Measurements from ENCODE around the gene MBD3L1. TPM values are rescaled to one million over a fixed set of nuclear protein-coding genes. Genes with fewer than 3 reads are reported as not detected.

Gene MBD3L1
- total and polyA plus RNA-seq, 2 donors (not counting 1 experiment from before 2014, with no cell fraction given), result not detected

- intact Hi-C loops (cut with micrococcal nuclease), result no loop called here
- Histone ChIP-seq H3K4me3 (ENCODE audit: control extremely low read depth in 1 of 5, extremely low read depth in 1 of 5, insufficient read depth in 1 of 5, low read depth in 2 of 5, low read length in 4 of 5) (no peak overlapping the region), H3K4me1 (ENCODE audit: control insufficient read depth in 2 of 2, insufficient read depth in 2 of 2, low read length in 2 of 2) (no peaks in the 10 kb centered on the region), H3K79me2 (ENCODE audit: control insufficient read depth, insufficient read depth, low read length) (no peaks in the 10 kb centered on the region), H3K36me3 (replicated peaks in 1 of 2; ENCODE audit: control extremely low read depth in 1 of 2, control insufficient read depth in 1 of 2, extremely low read depth in 1 of 2, insufficient read depth in 2 of 2, low read length in 1 of 2) (no peaks in the 10 kb centered on the region), H2AFZ (ENCODE audit: insufficient read depth, low read depth, low read length, poor library complexity, severe bottlenecking) (no peak overlapping the region), H3K9me3 (ENCODE audit: control extremely low read depth in 1 of 3, control insufficient read depth in 2 of 3, insufficient read depth in 1 of 3, low read length in 2 of 3) (peaks cover 0 to 28% (median 0%) of the 10 kb centered on the region in 3 donors), H3K27ac (ENCODE audit: low read length in 2 of 2) (no peak overlapping the region), H3K9ac (ENCODE audit: low read length) (no peak overlapping the region), H4K20me1 (ENCODE audit: control insufficient read depth, insufficient read depth, low read length, poor library complexity, severe bottlenecking) (no peaks in the 10 kb centered on the region), H3K27me3 (replicated peaks in 1 of 4; ENCODE audit: control extremely low read depth in 1 of 4, control insufficient read depth in 3 of 4, insufficient read depth in 4 of 4, low read length in 3 of 4) (peaks cover 0 to under 1% (median 0%) of the 10 kb centered on the region in 4 experiments), H3K4me2 (replicated peaks; ENCODE audit: low read depth, low read length, poor library complexity, severe bottlenecking) (no peak overlapping the region)
- ChIA-PET CTCF (no interaction called here), POLR2A (no interaction called here)
- Mint-ChIP-seq H3K4me3 (no peak overlapping the region), H3K9me3 (ENCODE audit: insufficient read depth) (peaks cover 12% of the 10 kb centered on the region), H3K27me3 (peaks cover 7% of the 10 kb centered on the region), H3K4me1 (no peaks in the 10 kb centered on the region), H3K27ac (no peak overlapping the region)
- TF ChIP-seq EZH2 (IDR thresholded peaks at IDR 0.05; ENCODE audit: borderline replicate concordance, insufficient read depth, low read depth, low read length, poor library complexity, severe bottlenecking) (no peak), CTCF (IDR thresholded peaks at IDR 0.05) (no peak)
- WGBS (ENCODE audit: insufficient coverage), result no CpG with 5 or more reads among the region's 6 CpGs
- DNase-seq (no peak), ATAC-seq (ENCODE audit: low read depth) (no peak)
Observed at GRCh38 chr19:8877854-8878705, 45.9 kb downstream of the MBD3L1 start.

GRCh38 chr19:8880868-8881488 lies 48.8 kb downstream of the MBD3L1 start:
- H3K36me3 ChIP-seq (replicated peaks in 1 of 2; ENCODE audit: control extremely low read depth in 1 of 2, control insufficient read depth in 1 of 2, extremely low read depth in 1 of 2, insufficient read depth in 2 of 2, low read length in 1 of 2), result no peaks in the 10 kb centered on the region
- WGBS (ENCODE audit: insufficient coverage), result 100% methylated on average over 1 of the region's 2 CpGs
- H3K4me3 ChIP-seq (ENCODE audit: control extremely low read depth in 1 of 5, extremely low read depth in 1 of 5, insufficient read depth in 1 of 5, low read depth in 2 of 5, low read length in 4 of 5), result no peak overlapping the region
- Mint-ChIP-seq H3K27me3 (peaks cover 5% of the 10 kb centered on the region), H3K4me1 (no peaks in the 10 kb centered on the region), H3K4me3 (no peak overlapping the region), H3K9me3 (ENCODE audit: insufficient read depth) (peaks cover 12% of the 10 kb centered on the region), H3K27ac (no peak overlapping the region)
- H3K9me3 ChIP-seq (ENCODE audit: control extremely low read depth in 1 of 3, control insufficient read depth in 2 of 3, insufficient read depth in 1 of 3, low read length in 2 of 3), result peaks cover 0 to 33% (median 0%) of the 10 kb centered on the region in 3 donors
- no peak overlapping the region for H3K4me2 ChIP-seq (replicated peaks; ENCODE audit: low read depth, low read length, poor library complexity, severe bottlenecking)
- no peak for ATAC-seq (ENCODE audit: low read depth)
- H3K27ac ChIP-seq (ENCODE audit: low read length in 2 of 2), result no peak overlapping the region
- no peaks in the 10 kb centered on the region for H3K27me3 ChIP-seq (replicated peaks in 1 of 4; ENCODE audit: control extremely low read depth in 1 of 4, control insufficient read depth in 3 of 4, insufficient read depth in 4 of 4, low read length in 3 of 4)
- CTCF ChIA-PET, result no interaction called here
- no peak for DNase-seq
- intact Hi-C loops (cut with micrococcal nuclease), result no loop called here
- H2AFZ ChIP-seq (ENCODE audit: insufficient read depth, low read depth, low read length, poor library complexity, severe bottlenecking), result no peak overlapping the region
- H4K20me1 ChIP-seq (ENCODE audit: control insufficient read depth, insufficient read depth, low read length, poor library complexity, severe bottlenecking), result no peaks in the 10 kb centered on the region
- POLR2A ChIA-PET, result no interaction called here
- no peaks in the 10 kb centered on the region for H3K79me2 ChIP-seq (ENCODE audit: control insufficient read depth, insufficient read depth, low read length)
- no peaks in the 10 kb centered on the region for H3K4me1 ChIP-seq (ENCODE audit: control insufficient read depth in 2 of 2, insufficient read depth in 2 of 2, low read length in 2 of 2)
- no peak overlapping the region for H3K9ac ChIP-seq (ENCODE audit: low read length)
- no peak for TF ChIP-seq CTCF (IDR thresholded peaks at IDR 0.05)
- TF ChIP-seq EZH2 (IDR thresholded peaks at IDR 0.05; ENCODE audit: borderline replicate concordance, insufficient read depth, low read depth, low read length, poor library complexity, severe bottlenecking), result no peak

Data from B cell (primary cell).